Measurements from ENCODE around the gene TP53I13.

The TP53I13 gene

GRCh38 chr17:29595107-29595942 is 26.8 kb downstream of the TP53I13 start:
- DNase-seq = no peak

GRCh38 chr17:29595943-29596774 is 27.7 kb downstream of the TP53I13 start:
- no peak for DNase-seq

- DNase-seq = no peak
Observed at GRCh38 chr17:29596811-29597210, 28.3 kb downstream of the TP53I13 start.

- no peak for DNase-seq
Observed at GRCh38 chr17:29597361-29598172, 29.1 kb downstream of the TP53I13 start.

- no peak for DNase-seq
Observed at GRCh38 chr17:29603109-29603674, 34.7 kb downstream of the TP53I13 start.

GRCh38 chr17:29607557-29608195 is 39.2 kb downstream of the TP53I13 start:
- no peak for DNase-seq

- no peak for DNase-seq
Observed at GRCh38 chr17:29608986-29609385, 40.5 kb downstream of the TP53I13 start.

- no peak for DNase-seq
Observed at GRCh38 chr17:29610395-29610794, 41.9 kb downstream of the TP53I13 start.

- no peak for DNase-seq
Observed at GRCh38 chr17:29611351-29612093, 43.0 kb downstream of the TP53I13 start.

- no peak for DNase-seq
Observed at GRCh38 chr17:29612094-29612403, 43.5 kb downstream of the TP53I13 start.

- DNase-seq = no peak
Observed at GRCh38 chr17:29612404-29613280, 44.1 kb downstream of the TP53I13 start.

GRCh38 chr17:29613352-29613837 is 44.9 kb downstream of the TP53I13 start:
- DNase-seq = no peak

- no peak for DNase-seq
Observed at GRCh38 chr17:29613856-29614255, 45.4 kb downstream of the TP53I13 start.

- no peak for DNase-seq
Observed at GRCh38 chr17:29614349-29615047, 46.0 kb downstream of the TP53I13 start.

- peak; percentile 72 for DNase-seq
Observed at GRCh38 chr17:29615048-29615385, 46.5 kb downstream of the TP53I13 start.

GRCh38 chr17:29615492-29616299 is 47.2 kb downstream of the TP53I13 start:
- peak; percentile 76 for DNase-seq

GRCh38 chr17:29616300-29617048 is 48.0 kb downstream of the TP53I13 start:
- DNase-seq = no peak

- peak; percentile 79 for DNase-seq
Observed at GRCh38 chr17:29617125-29617480, 48.6 kb downstream of the TP53I13 start.

All from GDM1 (cell line).